Measurements from ENCODE around the gene HSPB1.

GRCh38 chr7:76330261-76330660, 27.8 kb downstream of the HSPB1 start:
- TF ChIP-seq, protein P1, sequence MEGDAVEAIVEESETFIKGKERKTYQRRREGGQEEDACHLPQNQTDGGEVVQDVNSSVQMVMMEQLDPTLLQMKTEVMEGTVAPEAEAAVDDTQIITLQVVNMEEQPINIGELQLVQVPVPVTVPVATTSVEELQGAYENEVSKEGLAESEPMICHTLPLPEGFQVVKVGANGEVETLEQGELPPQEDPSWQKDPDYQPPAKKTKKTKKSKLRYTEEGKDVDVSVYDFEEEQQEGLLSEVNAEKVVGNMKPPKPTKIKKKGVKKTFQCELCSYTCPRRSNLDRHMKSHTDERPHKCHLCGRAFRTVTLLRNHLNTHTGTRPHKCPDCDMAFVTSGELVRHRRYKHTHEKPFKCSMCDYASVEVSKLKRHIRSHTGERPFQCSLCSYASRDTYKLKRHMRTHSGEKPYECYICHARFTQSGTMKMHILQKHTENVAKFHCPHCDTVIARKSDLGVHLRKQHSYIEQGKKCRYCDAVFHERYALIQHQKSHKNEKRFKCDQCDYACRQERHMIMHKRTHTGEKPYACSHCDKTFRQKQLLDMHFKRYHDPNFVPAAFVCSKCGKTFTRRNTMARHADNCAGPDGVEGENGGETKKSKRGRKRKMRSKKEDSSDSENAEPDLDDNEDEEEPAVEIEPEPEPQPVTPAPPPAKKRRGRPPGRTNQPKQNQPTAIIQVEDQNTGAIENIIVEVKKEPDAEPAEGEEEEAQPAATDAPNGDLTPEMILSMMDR (IDR thresholded peaks at IDR 0.05), result no peak
- TF ChIP-seq EP300 (IDR thresholded peaks at IDR 0.05), result no peak
- TF ChIP-seq POLR2A (IDR thresholded peaks at IDR 0.05), result no peak

Data from suprapubic skin (tissue), 3 donors.